GM10847 (cell line): ENCODE results near the gene PNMA5.
A peak's percentile ranks its signal among the peaks of the same experiment; 100 is the strongest.

ENCODE experiments used
- POLR2A ChIP-seq: IDR thresholded peaks from 2 replicates; pipeline ENCODE4 v1.6.1; 2011; ENCODE audit not compliant: insufficient read length; ENCODE audit errors: extremely low read depth

The PNMA5 gene

DNA sequence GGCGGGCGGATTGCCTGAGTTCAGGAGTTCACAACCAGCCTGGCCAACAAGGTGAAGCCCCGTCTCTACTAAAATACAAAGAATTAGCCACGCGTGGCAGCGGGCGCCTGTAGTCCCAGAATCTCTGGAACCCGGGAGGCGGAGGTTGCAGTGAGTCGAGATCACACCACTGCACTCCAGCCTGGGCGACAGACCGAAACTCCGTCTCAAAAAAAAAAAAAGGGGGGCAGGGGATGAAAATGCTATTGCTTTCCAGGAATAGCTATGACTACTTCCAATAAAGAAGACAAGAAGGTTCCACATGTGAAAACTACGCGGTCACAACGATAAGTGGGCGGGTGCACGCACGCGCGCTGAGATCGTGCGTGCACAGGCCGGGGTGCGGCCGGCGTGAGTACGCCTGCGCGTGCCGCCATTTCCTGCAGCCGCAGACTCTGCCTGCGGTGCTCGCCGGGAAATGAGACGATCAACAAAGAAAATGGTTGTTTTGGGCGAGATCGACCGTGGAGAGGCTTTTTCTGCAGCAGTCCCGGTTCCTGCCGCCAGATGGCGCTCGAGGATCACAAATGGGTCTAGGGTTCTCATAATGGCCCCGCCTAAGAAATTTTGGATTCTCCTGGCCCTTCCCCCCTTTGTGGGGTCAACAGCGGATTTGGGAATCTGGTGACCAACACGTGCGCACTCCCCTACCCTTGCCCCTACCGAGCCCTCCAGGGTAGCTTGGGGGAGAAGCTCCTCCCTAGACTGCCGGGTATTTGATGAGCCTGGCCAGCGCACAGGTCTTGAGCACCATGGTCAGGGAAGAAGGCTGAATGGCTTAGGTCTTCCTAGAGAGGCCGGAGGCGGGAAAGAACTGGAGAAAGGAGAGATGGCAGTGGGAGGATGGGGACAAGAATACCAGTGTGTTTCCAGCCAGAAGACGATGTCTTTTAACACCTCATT is 35.1 kb downstream of the PNMA5 start:
- no peak for TF ChIP-seq POLR2A

DNA sequence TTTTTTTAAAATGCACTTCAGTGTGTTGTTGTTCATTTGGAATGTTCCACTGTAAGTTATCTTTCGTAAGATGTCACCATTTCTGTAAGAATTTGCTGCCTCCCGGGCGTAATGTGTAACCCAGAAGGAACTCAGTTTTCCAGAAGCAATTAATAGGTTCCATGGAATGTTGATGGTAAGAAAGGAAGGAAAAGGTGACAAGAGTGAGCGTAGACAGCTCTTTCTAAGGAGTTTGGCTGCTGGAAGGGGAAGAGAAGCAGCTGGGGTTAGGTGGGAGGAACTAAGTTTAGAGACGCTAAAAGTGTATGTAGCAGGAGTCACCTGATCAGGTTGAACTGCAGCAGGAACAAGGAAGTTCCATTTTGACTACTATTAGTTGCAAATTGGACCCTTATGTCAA is 35.9 kb downstream of the PNMA5 start:
- no peak for TF ChIP-seq POLR2A

DNA sequence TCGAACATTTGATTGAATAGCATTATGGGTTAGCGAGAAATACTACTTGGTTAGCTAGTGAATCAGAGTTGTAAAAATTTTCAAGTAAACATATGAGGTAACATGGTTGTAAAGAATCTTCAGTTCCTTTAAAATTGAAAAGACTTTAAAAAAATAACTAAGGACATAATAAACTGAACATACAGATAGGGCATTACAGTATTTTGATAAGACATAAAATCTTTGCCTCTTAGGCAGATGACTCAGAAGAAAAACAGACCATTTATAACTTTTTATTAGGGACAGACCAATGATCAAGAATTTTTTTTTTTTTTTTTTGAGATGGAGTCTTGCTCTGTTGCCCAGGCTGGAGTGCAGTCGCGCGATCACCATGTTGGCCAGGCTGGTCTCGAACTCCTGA is 43.1 kb downstream of the PNMA5 start:
- TF ChIP-seq POLR2A = no peak

DNA sequence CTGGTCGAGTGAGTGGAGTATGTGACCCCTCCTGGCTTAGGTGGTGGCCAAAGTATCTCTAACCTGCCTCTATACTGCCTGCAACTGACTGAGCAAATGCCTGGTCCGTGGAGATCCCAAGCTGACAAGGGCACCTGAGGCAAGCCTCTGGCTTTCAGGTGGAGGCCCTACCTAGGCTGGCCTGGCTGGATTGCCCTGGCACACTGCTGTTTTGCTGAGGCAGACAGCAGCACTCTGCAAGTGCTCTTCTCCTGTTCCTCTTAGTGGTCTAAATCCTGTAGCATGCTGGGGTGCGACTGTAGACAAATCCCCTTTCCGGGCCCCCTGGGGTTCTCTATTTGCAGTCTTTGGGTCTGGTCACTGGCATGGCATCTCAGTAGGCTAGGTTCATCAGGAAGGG is 44.8 kb downstream of the PNMA5 start:
- TF ChIP-seq POLR2A = no peak

DNA sequence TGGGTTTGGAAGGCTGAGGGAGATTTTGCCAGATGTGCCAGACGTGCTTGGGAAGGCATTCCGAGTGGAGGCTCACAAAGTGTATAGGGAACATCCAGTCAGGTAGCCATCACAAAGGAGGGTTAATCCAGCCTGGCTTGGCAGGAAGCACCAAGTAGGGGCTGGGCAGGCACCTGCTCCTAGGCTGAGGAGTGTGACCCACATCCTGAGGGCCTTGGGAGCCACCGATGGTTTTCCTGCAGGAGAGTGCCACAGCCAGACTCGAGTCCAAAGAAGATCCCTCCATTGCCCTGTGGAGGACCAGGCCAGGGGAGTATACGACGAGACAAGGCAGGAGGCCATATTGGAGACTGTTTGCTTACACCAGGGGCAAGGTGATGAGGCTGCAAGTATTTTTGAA is 47.2 kb downstream of the PNMA5 start:
- TF ChIP-seq POLR2A = no peak

DNA sequence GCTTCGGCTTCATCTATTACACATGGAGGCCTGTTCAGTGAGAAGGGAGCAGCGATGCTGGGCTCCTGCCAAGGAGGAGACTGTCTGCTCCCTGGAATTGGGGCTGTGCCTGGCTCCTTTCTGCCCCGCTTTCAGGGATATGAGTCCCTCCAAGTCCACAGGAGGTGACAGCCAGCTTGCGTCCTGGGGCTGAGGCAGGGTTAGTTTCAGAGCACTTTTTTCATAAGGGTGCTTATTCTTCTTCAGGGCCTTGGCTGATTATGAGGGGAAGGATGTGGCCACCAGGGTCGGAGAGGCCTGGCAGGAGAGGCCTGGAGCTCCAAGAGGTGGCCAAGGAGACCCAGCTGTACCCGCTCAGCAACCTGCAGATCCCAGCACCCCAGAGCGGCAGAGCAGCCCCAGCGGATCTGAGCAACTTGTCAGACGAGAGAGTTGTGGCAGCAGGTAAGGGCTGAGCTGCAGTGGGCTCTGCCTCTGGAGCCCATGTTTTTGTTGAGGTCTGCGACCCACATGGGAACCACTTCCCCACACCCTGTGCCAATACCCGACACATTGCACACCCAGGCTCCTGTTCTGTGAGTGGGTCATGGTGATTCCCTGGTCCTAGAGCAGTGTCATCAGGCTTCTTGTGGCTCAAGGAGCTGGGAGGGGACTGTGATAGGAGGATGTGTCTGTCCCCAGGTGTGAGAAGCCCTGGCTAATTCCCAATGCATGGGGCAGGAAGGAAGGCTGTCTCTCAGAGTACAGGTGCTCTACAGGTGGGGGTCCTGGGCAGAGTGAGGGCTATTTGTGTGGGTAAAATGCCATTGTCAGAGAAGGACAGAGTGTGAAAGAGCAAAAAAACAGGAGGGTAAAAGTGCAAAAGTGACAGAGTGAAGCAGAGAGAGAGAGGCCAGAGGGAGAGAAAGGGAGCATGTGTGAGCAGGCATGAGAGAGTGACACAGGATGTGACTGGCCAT is 48.6 kb downstream of the PNMA5 start:
- no peak for TF ChIP-seq POLR2A

- TF ChIP-seq POLR2A = no peak
Measured at GRCh38 chrX:152943826-152944225, 50.1 kb downstream of the PNMA5 start.

DNA sequence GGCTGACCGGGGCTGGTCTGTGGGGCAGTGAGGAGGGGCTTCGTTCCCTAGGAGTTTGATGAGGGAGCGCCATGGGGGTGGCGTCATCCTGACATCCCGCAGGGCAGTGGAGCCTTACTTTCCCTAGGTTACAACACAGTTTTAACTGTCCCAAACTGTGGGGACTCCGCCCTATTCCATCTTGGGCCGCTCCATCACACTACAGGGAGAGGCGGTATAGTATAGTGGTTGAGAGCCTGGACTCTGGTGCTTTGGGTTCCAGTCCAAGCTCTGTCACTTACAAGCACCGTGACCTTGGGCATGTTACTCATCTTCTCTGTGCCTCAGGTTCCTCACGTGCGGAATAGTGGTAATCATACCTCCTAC is 51.9 kb downstream of the PNMA5 start:
- TF ChIP-seq POLR2A = no peak

DNA sequence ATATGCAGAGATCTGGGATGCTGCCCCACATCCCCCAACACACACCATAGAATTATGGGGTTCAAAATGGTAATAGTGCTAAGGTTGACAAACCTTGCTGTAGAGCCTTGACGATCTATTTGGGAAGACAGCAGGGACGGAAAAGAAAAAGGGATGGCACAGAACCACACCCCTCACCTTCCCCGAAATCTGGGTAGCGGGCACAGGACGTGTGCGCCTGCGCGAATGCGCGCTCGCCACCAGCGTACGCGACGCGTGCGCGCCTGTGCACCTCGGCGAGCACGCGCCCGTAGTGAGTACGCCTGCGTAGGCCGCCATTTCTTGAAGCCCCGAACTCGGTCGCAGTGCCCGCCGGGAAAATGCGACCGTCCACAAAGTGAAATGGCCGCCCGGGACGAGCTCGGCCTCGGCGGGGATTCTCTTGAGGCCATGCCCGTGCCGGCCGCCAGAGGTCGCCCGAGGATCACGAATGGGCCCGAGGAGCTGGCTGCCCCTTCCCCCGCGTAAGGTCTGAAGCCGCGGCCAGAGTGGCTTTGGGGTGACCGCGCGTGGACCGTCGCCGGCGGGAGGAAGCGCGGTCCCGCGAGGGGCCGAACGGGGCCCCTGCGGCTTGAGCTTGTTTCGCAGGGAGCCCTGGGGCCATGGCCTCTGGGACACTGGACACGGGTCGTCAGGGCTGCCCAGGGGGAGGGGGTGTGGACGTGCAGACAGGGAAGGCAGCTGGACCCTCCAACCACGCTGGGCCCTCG is 52.4 kb downstream of the PNMA5 start:
- peak; percentile 39 for TF ChIP-seq POLR2A
